HCT116 (cell line): ENCODE measurements around the gene FHIT. TPM values are rescaled to one million over a fixed set of nuclear protein-coding genes. Genes with fewer than 3 reads are reported as not detected.

Experiments
- ATAC-seq: fragments of 200-7000 bp; cut with Tn5 transposase; 2 replicates; pipeline ENCODE4 v1.9.1; 2020; ENCODE audit warnings: mild to moderate bottlenecking, moderate library complexity
- BruUV-seq: library from RNA; stranded (reverse); fragments of 400-500 nt; replicated peaks from 2 replicates; lab custom pipeline; 2021; lab: Mats Ljungman, UMichigan
- CTCF ChIA-PET: fragments of 300-600 bp; sonication (Branson Sonifier 250); formaldehyde crosslinking; loops from one replicate; lab custom pipeline; 2021; ENCODE audit warnings: antibody characterized with exemption; lab: Charles Lee
- POLR2A ChIA-PET: fragments of 300-600, 350-600 bp; sonication (Branson Sonifier 250); formaldehyde crosslinking; loops from one replicate; lab custom pipeline; 2021; ENCODE audit warnings: antibody characterized with exemption; lab: Charles Lee
- RAD21 ChIA-PET, 2 experiments: fragments of 300-600 bp; sonication (Branson Sonifier 250); formaldehyde crosslinking; loops; one replicate each; lab custom pipeline; 2023; ENCODE audit warnings: low total read pairs in 2 of 2; ENCODE audit not compliant: uncharacterized antibody in 2 of 2, unreplicated experiment in 2 of 2, low non-redundant PET in 1 of 2; lab: Charles Lee
- DNase-seq: peaks from one replicate; pipeline ENCODE4 v3.0.0-alpha.2; 2010; ENCODE audit warnings: low read depth, low spot score
- H2AFZ ChIP-seq: fragments of 200-600 bp; shearing (Covaris generic), sonication (generic); 2 replicates; pipeline ENCODE4 v1.6.1; 2017; ENCODE audit warnings: low read depth, mixed run types, mixed read lengths, antibody characterized with exemption, low read length; ENCODE audit not compliant: poor library complexity, severe bottlenecking
- H3K27ac ChIP-seq: 2 replicates; pipeline ENCODE4 v1.5.1; 2012; ENCODE audit warnings: low read depth, low read length
- H3K27me3 ChIP-seq: fragments of 200-600 bp; sonication (generic); 2 replicates; pipeline ENCODE4 v1.6.1; 2016; ENCODE audit warnings: mixed run types, low read length, mixed read lengths; ENCODE audit not compliant: insufficient read depth
- H3K36me3 ChIP-seq, 2 experiments: fragments of 200-500 bp in 1 of 2; fragments of 200-600 bp in 1 of 2; sonication (Bioruptor generic) in 1 of 2; sonication (generic) in 1 of 2; 2 replicates each; pipeline versions ENCODE4 v1.5.1 to v1.6.1; 2014 to 2016; ENCODE audit warnings: low read length in 2 of 2, inconsistent platforms in 1 of 2, mixed read lengths in 1 of 2, mixed run types in 1 of 2; ENCODE audit not compliant: insufficient read depth in 2 of 2, control insufficient read depth in 1 of 2
- H3K4me1 ChIP-seq, 2 experiments: fragments of 200-600 bp in 1 of 2; sonication (generic) in 1 of 2; 2 replicates each; pipeline versions ENCODE4 v1.5.1 to v1.6.1; 2012 to 2017; ENCODE audit warnings: low read length in 2 of 2, inconsistent platforms in 1 of 2, mild to moderate bottlenecking in 1 of 2, mixed read lengths in 1 of 2, mixed run types in 1 of 2, moderate library complexity in 1 of 2; ENCODE audit not compliant: insufficient read depth in 2 of 2, control insufficient read depth in 1 of 2
- H3K4me2 ChIP-seq: fragments of 200-600 bp; sonication (generic); 2 replicates; pipeline ENCODE4 v1.6.1; 2017; ENCODE audit warnings: mixed run types, low read length, mixed read lengths
- H3K4me3 ChIP-seq, 2 experiments: fragments of 200-600 bp in 1 of 2; sonication (generic) in 1 of 2; replicated peaks in 1 of 2; 2 replicates each; pipeline ENCODE4 v1.5.1; 2011 to 2016; ENCODE audit warnings: low read length in 2 of 2, control low read depth in 1 of 2, low read depth in 1 of 2, mild to moderate bottlenecking in 1 of 2, mixed read lengths in 1 of 2, mixed run types in 1 of 2
- H3K79me2 ChIP-seq: fragments of 200-600 bp; sonication (generic); 2 replicates; pipeline ENCODE4 v1.6.1; 2017; ENCODE audit warnings: mild to moderate bottlenecking, mixed run types, low read length, moderate library complexity, mixed read lengths; ENCODE audit not compliant: insufficient read depth
- H3K9ac ChIP-seq: fragments of 200-600 bp; sonication (generic); 2 replicates; pipeline ENCODE4 v1.6.1; 2016; ENCODE audit warnings: low read length, mixed read lengths
- H3K9me2 ChIP-seq: fragments of 200-600 bp; sonication (generic), shearing (Covaris generic); 2 replicates; pipeline ENCODE4 v1.6.1; 2017; ENCODE audit warnings: mixed run types, mild to moderate bottlenecking, moderate library complexity; ENCODE audit not compliant: insufficient read depth
- H3K9me3 ChIP-seq, 2 experiments: fragments of 200-500 bp in 1 of 2; fragments of 200-600 bp in 1 of 2; sonication (Bioruptor generic) in 1 of 2; sonication (generic) in 1 of 2; 2 replicates each; pipeline ENCODE4 v1.6.1; 2014 to 2017; ENCODE audit warnings: low read length in 2 of 2, mixed read lengths in 2 of 2, inconsistent platforms in 1 of 2, low read depth in 1 of 2, mild to moderate bottlenecking in 1 of 2, mixed run types in 1 of 2, moderate library complexity in 1 of 2; ENCODE audit not compliant: control insufficient read depth in 1 of 2, insufficient read depth in 1 of 2
- H4K20me1 ChIP-seq: fragments of 200-600 bp; sonication (generic), shearing (Covaris generic); 2 replicates; pipeline ENCODE4 v1.6.1; 2017; ENCODE audit warnings: mixed run types, mild to moderate bottlenecking, moderate library complexity; ENCODE audit not compliant: insufficient read depth
- ATF3 ChIP-seq: IDR thresholded peaks from 2 replicates; pipeline ENCODE4 v1.6.1; 2012
- CBX3 ChIP-seq: IDR thresholded peaks from 2 replicates; pipeline ENCODE4 v1.6.1; 2012; ENCODE audit warnings: low read depth
- CEBPB ChIP-seq: IDR thresholded peaks from 2 replicates; pipeline ENCODE4 v1.6.1; 2012; ENCODE audit warnings: low read depth
- EGR1 ChIP-seq: IDR thresholded peaks from 2 replicates; pipeline ENCODE4 v1.6.1; 2012; ENCODE audit warnings: low read depth
- ELF1 ChIP-seq: IDR thresholded peaks from 2 replicates; pipeline ENCODE4 v1.6.1; 2012; ENCODE audit warnings: low read depth, borderline replicate concordance
- EZH2 ChIP-seq: fragments of 200-600 bp; sonication (generic); IDR thresholded peaks from 2 replicates; pipeline ENCODE4 v1.6.1; 2017; ENCODE audit warnings: antibody characterized with exemption, mixed run types
- EZH2phosphoT487 ChIP-seq: fragments of 200-600 bp; IDR thresholded peaks from 2 replicates; pipeline ENCODE4 v1.6.1; 2018; ENCODE audit warnings: antibody characterized with exemption, borderline replicate concordance
- FOSL1 ChIP-seq: IDR thresholded peaks from 2 replicates; pipeline ENCODE4 v1.6.1; 2012; ENCODE audit warnings: low read depth
- MAX ChIP-seq: IDR thresholded peaks from 2 replicates; pipeline ENCODE4 v1.6.1; 2012
- RAD21 ChIP-seq: IDR thresholded peaks from 2 replicates; pipeline ENCODE4 v1.6.1; 2012; ENCODE audit warnings: low read depth, mild to moderate bottlenecking
- REST ChIP-seq: IDR thresholded peaks from 2 replicates; pipeline ENCODE4 v1.6.1; 2012; ENCODE audit warnings: low read depth
- SP1 ChIP-seq: IDR thresholded peaks from 2 replicates; pipeline ENCODE4 v1.6.1; 2012; ENCODE audit warnings: low read depth
- SRF ChIP-seq: IDR thresholded peaks from 2 replicates; pipeline ENCODE4 v1.6.1; 2012; ENCODE audit warnings: low read depth
- YY1 ChIP-seq: IDR thresholded peaks from 2 replicates; pipeline ENCODE4 v1.6.1; 2011; ENCODE audit warnings: low read length, low read depth, moderate library complexity, mild to moderate bottlenecking; ENCODE audit not compliant: insufficient replicate concordance; ENCODE audit errors: extremely low read depth
- ZBTB33 ChIP-seq: IDR thresholded peaks from 2 replicates; pipeline ENCODE4 v1.6.1; 2011; ENCODE audit warnings: mild to moderate bottlenecking, low read length, moderate library complexity; ENCODE audit not compliant: insufficient replicate concordance; ENCODE audit errors: extremely low read depth
- ZFX ChIP-seq: fragments of 450-650 bp; IDR thresholded peaks from 2 replicates; pipeline ENCODE4 v1.6.1; 2017
- ZNF274 ChIP-seq: fragments of 200-500 bp; sonication (Bioruptor generic); IDR thresholded peaks from 2 replicates; pipeline ENCODE4 v1.6.1; 2014; ENCODE audit warnings: mild to moderate bottlenecking, low read depth, low read length, inconsistent platforms
- intact Hi-C: fragments of 100-400 bp; cut with micrococcal nuclease; formaldehyde crosslinking; loops from 2 replicates; pipeline ENCODE4 v1.10.0; 2022
- total RNA-seq: library from RNA; stranded (reverse); gene quantifications from one replicate; pipeline ENCODE4 v1.2.1, GENCODE V29; 2021; ENCODE audit not compliant: unreplicated experiment

FHIT gene
- total RNA-seq, 1 experiment from 2014 or later, result 20.1 TPM

GRCh38 chr3:60323180-60323579 lies 928.1 kb downstream of the FHIT start:
- POLR2A ChIA-PET, result no interaction called here
- no peak overlapping the region for H3K4me3 ChIP-seq
- TF ChIP-seq EGR1 (no peak), CBX3 (no peak), ZNF274 (no peak), MAX (no peak), EZH2phosphoT487 (no peak), EZH2 (no peak), FOSL1 (no peak), SP1 (no peak), CEBPB (no peak), REST (no peak), ZFX (no peak), YY1 (no peak), SRF (no peak), ATF3 (no peak), RAD21 (no peak), ZBTB33 (no peak), ELF1 (no peak)
- no peaks in the 10 kb centered on the region for H3K9me3 ChIP-seq
- no peak for DNase-seq
- no peaks in the 10 kb centered on the region for H3K27me3 ChIP-seq
- H4K20me1 ChIP-seq, result no peaks in the 10 kb centered on the region
- H3K4me2 ChIP-seq, result no peak overlapping the region
- no TSS peak for BruUV-seq
- CTCF ChIA-PET, result no interaction called here
- intact Hi-C loops, result no loop called here
- no peak for ATAC-seq
- RAD21 ChIA-PET, result no interaction called here
- no peaks in the 10 kb centered on the region for H3K4me1 ChIP-seq
- H3K79me2 ChIP-seq, result no peaks in the 10 kb centered on the region
- no peaks in the 10 kb centered on the region for H3K9me2 ChIP-seq
- no peak overlapping the region for H3K9ac ChIP-seq
- H3K27ac ChIP-seq, result no peak overlapping the region
- no peaks in the 10 kb centered on the region for H3K36me3 ChIP-seq
- H2AFZ ChIP-seq, result no peak overlapping the region
